ENCODE results near the gene MRPL48.
"Not testable (repeated sequence)": the region's sequence is repeated elsewhere in the genome, so short reads cannot be mapped to it uniquely, and the experiment has no call there.

MRPL48 gene

DNA sequence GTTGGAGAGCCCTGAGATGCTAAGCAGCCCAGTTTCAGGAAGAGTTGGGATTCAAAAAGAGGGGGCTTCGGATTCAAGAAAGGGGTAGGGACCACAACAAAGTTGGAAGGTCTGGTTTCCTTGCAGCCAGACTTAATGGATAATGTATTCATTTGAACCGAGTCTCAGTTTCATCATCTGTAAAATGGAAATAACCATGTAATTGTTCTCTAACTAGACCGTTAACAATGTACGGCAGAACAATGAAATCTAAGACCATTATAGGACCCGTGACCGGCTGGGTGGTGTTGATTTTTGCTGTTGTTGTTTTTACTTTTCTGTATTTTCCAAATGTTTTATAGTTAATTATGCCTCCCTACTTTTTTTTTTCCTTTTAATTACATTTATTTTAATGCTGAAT, 6.4 kb upstream of the MRPL48 start:
- no peak for DNase-seq

DNA sequence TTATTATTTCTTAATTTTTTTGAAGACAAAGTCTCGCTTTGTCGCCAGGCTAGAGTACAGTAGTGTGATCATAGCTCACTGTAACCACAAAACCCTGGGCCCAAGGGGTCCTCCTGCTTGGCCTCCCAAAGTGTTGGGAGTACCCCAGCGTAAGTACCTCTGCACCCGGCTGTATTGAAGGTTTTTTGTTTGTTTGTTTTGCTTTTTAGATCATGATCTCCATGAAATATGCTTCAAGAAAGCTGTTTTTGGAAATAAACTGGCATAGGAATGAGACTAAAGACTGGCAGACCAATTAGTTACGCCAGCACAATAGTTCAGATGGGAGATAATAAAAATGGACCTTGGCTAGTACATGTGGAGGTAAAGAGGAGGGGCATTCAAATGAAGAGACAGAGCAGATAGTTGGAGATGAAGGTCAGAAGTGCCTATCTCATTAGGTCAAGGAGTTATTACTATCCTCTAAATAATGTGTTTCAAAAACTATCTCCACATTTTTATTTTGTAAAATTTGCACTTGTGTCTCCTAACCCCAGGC, 4.1 kb upstream of the MRPL48 start:
- no peak for DNase-seq

DNA sequence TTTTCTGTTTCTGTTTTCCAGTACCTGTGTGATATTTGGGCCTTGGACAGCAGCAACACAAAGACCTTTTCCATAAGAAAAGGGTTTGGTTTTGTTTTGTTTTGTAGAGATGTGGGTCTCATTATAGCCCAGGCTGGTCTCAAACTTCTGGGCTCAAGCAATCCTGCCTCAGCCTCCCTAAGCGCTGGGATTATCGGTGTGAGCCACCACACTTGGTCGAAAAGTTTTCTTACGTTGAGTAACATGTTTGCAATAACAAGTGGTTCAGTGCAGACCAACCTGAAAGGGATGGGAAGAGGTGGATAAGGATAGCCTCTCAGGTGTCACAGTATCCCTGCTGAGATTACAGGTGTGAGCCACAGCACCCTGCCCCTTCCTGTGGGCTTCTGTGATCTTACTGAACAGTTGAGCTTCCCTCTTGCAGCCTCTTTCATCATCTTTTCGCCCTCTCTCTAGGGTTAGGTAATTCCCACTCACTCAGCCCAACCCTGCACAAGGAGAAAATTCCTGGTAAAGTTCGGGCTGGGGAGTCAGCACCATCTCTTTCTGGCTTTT, 3.5 kb upstream of the MRPL48 start:
- no peak for DNase-seq

DNA sequence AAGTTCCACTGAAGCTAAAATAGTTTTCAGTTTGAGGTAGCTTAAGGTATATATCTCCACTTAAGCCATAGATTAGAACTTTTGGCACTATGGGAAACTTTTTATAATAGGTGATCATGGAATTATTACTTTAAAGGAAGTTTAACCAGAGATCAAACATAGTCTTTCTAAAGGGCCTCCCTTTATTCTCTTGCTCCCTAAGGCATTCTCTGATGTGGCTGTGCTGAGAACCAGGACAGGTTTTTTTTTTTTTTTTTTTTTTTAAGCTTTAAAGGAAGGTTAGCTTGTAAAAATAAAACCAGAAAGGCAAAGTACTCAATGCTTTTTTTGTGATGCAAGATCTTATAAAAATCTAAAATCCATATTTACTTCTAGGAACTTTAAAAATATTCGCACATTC, 2.9 kb upstream of the MRPL48 start:
- DNase-seq: no peak

DNA sequence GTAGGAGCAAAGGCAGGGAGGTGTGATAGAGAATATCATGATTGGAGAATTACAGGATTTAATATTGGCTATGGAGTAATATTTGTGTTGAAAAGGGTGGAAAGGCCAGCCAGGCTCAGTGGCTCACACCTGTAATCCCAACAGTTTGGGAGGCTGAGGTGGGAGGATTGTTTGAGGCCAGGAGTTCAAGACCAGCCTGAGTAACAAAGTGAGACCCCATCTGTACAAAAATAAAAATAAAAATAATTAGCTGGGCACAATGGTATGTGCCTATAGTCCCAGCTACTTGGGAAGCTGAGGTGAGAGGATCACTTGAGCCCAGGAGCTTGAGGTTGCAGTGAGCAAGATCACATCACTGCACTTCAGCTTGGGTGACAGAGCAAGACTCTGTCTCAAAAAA, 2.2 kb upstream of the MRPL48 start:
- not testable (repeated sequence) for DNase-seq

DNA sequence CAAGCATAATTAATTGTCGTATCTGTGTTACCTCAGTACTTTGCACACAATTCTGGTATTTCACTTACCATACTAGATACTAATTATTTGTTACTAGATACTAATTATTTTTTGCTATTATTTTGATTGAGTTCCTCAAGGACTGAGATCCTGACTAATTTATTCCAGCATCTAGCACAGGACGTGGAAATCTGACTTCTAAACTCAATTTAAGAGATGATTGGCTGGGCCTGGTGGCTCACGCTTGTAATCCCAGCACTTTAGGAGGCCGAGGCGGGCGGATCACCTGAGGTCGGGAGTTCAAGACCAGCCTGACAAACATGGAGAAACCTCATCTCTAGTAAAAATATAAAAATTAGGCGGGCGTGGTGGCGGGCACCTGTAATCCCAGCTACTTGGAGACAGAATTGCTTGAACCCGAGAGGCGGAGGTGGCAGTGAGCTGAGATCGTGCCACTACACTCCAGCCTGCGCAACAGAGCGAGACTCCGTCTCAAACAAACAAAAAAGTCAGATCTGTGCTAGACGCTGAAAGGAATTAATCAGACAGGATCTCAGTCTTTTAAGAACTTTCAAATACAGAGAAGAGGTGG, 527 bp upstream of the MRPL48 start:
- DNase-seq: no peak

DNA sequence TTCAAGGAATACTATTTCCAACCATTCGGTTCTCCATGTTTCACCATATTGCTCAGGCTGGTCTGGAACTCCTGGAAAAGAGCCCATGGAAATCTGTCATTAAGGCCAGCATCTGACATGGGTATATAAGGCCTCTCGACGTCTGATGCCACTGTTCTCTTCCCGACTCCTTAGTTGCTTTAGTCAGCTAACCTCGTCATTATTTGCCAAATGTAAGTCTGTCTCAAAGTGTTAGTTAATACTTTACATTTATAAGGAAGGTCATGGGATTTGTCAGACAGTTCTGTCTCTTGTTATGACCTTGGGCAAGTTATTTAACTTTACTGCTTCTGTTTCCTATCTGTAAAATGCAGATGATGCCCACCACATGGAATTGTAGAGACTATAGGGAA, 1.6 kb downstream of the MRPL48 start:
- DNase-seq: no peak

DNA sequence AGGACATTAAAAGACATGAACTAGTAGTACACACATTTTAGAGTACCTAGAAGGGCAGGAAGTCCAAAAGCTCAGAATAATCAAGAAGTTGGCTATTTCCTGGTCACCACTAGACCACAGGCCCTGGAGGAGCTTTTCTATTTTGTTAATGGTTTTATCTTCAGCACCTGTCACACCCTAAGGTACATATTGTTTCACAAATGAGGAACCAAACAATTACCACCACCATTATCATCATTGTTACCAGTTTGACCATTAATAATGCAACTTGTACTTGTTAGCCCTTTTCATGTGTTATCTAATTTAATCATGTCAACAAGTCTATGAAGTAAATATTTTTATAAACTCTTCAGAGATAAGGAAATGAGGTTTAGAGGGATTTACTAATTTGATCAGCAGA, 4.9 kb downstream of the MRPL48 start:
- DNase-seq: no peak

DNA sequence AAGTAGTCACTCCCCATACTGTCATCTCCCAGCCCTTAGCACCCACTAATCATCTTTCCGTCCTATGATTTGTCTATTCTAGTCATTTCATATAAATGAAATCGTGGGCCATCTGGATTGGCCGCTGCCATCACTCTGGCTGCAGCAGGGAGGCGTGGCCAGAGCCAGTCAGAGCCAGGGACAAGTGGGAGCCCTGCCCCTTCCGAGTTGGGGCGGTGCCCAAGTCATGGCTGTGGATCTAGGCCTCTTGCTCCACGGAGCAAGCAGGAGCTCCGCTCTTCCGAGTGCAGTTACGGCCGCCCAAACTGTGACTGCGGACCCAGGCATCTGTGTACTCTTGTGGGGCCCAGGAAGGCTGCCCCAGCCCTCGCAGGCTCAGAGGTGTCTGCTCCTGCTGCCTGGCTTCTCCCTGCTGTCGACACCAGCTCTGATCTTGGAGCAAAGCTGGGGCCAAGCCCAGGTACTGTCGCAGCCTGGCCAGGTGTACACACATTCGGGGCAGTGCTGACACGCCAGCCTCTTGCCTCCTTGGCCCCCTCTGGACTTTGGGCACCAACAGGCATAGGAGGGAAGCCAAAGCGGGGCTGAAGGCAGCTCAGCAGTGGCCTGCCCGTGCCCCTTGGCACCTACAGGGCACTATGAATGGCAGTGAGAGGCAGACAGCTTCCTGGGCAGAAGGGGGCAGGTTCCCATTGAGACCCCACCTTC, 8.4 kb downstream of the MRPL48 start:
- no peak for DNase-seq

DNA sequence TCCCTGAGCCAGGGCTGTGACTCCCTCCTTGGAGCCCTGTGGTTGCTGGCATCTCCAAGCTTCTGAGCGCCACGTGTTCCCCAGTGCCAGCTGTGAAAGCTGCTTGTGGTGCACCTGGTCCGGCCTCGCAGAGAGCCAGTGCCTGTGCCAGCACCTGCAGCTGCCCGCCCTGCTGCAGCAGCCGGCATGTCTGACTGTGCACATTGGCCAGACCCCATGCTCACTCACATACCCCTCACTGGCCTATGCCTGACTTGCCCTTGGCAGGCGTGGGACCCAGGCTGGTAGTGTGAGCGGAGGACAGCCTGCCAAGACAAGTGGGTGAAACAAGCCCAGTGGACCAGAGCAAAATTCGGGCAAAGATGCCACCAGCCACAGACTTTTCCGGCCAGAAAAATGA, 9.8 kb downstream of the MRPL48 start:
- DNase-seq: peak; percentile 28

DNA sequence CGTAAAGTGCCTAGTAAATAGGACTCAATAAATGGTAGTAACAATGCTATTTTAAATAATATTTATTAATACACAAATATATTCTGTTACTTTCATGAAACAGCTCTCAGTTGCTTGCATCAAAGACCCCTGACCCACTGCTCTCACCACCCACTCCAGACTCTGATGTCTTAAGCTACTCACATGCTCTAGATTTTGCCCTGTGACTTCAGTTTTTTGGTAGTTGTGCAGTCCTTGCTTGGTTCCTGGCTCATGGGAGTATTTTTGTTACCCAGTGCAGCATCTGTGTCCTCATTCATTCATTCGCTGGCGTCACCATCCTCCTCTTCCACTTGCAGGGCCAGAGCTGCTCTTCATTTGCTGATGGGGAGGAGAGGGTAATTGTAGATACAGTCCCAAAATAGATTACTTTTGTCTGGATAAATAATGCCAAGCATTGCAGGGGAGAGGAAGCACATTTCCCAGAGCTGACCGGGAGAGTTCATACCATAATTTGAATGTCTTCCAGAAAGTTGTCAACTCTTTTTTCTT, 12.7 kb downstream of the MRPL48 start:
- no peak for DNase-seq

DNA sequence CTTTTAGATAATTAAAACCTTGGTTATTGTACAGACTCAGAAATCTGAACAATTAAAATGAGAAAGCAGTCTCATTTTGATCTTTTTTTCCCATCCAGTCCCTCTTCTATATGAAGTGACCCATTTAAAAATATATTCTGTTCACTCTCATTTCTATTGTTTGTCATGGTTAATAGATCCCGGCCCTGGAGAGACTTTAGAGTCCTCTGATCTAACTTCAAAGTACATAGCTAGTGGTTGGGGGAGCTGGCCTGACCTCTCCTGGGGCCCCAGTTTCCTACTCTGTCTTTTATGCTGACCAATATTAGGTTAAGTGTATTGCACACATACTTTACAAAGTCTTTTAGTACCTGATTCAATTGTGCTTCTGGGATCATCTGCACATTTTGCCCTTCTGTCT, 13.5 kb downstream of the MRPL48 start:
- no peak for DNase-seq

DNA sequence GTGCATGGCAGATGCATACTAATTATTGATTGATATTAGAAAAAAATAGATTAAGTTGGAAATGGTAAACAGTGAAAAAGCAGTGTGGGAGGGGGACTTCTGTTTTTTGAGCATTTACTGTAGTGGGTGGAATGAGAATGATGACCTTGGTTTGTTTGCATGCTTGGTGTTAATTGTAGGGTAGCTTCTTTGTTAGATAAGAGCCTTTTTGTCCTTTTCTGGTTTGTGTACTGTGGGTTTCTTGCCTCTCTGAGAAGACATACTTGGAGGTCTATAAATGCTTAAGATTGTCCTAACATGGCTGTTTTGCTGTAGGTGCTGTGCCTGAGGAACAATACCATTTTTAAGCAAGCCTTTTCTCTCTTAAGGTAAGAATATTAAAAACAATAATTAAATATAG, 17.0 kb downstream of the MRPL48 start:
- no peak for DNase-seq

DNA sequence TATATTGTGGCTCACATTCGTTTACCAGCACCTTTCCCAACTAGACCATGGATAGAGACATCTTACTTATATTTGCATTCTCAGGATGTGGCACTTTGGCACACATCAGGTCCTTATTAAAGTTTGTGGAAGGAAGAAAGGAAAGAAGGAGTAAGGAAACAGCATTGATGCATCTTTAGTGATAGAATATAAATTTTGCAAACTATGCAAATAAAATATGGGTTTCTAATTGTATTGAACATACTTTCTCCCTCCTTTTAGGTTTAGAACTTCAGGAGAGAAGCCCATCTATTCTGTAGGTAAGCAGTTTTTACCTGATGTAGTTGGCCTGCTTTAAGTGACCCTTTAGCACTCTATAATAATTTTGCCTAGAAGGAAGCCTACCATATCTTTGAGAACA, 20.4 kb downstream of the MRPL48 start:
- no peak for DNase-seq

DNA sequence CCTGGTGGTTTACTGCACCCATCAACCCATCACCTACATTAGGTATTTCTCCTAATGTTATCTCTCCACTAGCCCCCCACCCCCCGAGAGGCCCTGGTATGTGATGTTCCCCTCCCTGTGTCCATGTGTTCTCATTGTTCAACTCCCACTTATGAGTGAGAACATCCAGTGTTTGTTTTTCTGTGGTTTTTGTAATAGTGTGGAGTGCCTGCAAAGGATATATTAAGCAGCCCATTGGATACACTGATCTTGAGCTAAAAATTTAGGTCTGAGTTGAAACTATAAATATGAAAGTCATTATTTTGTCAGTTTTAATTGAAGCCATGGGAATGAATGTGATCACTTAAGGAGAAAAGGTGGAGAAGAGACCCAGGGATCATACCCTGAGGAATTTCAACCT, 23.0 kb downstream of the MRPL48 start:
- DNase-seq: no peak

DNA sequence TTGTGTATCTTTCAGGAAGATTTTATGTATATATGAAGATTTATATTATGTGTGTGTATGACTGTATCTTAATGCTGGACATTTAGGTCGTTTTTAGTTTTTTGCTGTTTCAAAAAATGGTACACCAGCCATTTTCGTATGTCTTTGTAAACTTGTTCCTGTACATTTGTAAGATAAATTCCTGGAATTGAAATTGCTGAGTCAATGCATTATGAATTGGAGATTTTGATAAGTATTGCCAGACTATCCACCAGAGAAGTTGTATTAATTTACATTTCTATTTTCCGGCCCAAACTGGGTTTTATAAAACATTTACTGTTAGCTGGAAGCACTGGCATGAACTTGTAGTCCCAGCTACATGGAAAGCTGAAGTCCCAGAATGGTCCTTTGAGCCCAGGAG, 24.6 kb downstream of the MRPL48 start:
- DNase-seq: no peak

DNA sequence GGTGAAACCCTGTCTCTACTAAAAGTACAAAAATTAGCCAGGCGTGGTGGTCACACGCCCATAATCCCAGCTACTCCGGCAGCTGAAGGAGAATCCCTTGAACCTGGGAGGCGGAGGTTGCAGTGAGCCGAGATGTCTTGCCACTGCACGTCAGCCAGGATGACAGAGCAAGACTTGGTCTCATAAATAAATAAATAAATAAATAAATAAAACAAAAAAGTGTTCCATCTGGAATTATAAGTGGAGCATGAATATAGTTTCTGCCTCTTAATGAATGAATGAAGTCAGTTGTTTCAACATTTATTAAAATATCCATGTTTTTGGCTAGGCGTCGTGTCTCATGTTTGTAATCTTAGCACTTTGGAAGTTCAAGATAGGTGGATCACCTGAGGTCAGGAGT, 27.1 kb downstream of the MRPL48 start:
- DNase-seq: no peak

DNA sequence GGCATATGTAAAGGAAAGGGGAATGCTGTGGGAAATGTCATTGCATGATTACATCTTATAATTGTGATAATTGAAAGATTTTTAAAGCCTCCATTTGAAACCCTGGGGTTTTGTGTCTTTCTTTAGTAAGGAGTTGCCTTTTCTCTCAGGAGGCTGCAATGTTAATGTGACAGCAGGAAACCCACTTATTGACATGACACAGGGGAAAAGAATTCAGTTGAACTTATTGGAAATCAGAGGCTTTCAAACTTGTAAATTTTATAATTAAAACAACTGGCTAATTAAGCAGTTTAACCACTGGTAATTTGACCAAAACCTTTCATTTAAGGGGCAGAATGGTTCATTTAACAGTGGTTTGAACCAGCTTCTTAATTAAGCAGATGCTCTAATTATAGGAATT, 31.2 kb downstream of the MRPL48 start:
- DNase-seq: no peak

DNA sequence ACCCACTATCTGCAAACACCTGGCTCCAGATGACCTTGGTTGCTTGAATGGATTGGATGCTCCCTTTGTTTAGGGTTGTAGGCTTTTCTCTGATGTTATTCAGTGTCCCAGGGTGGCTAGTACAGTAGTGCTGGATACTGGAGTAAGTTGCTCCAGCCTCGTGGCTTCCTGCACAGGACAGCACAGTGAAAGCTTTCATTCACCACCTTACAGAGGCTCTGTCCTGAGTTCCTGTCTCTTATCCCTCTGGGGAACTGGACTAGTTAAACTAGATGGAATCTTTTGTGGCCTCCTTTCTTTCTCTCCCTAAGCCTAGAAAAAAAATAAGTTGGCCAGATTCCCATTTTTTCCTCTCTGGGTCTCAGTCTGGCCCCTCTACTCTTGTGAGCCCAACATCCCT, 42.6 kb downstream of the MRPL48 start:
- DNase-seq: no peak

DNA sequence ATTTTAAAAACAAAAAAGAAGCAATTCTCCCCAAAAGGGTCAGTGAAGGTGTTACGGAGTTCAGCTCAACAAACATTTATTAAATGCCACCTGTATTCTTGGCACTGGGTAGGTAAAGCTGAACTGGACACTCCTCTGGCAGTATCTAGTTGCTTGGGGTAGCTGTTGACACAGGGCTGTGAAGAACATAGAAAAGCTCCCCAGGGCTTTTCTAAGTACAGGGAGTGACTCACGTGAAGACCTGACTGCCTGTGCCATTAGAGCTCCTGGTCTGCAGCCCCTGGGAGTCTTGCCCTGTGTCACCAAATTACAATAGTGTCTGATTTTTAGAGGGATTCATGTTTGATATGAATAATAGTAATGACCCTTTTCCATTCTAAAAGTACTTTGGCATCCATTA, 45.4 kb downstream of the MRPL48 start:
- DNase-seq: peak; percentile 5

DNA sequence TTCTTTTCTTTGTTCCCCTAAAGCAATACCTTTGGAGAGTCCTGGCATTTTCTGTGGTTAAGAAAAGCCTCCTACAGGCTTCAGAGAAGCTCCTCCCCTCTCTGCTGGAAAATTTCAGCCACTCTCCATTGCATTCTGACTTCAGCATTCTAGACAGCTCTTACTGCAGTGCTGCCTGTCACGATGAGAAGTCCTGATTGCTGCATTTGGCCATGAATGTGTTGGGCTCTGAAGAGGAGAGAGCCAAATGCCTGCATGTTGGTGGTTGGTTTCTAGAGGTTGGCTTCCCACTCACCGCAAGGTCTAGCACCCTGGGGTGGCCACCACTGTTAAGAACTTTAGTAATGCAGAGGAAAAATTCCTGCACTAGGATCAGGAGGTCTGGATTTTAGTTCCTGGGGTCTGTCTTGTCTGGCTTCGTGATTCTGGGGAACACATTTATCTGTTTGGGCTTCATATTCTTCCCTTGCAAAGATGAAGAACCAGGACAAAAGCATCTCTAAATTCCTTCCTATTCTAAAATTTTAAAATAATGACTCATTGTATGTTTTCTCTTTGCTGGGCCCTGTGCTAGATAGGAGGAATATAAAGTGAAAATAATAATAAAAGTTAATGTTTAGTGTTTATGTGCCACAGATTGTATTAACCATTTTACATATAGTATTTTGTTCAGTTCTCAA, 50.9 kb downstream of the MRPL48 start:
- DNase-seq: no peak

DNA sequence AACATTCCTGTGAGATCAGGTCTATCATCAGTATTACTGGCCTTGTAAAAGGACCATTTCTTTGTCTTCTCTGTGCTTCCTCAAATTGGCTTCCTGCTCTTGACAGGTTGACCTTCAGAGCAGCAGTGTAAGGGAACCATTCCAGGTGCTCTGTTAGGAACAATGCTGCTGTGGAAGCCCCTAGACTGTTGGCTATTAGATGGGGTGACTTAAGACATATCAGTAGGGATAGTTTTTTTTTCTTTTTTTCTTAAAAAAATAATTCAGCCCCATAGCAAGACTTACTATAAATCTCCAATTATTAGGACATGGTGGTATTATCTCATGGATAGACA, 51.4 kb downstream of the MRPL48 start:
- DNase-seq: no peak

DNA sequence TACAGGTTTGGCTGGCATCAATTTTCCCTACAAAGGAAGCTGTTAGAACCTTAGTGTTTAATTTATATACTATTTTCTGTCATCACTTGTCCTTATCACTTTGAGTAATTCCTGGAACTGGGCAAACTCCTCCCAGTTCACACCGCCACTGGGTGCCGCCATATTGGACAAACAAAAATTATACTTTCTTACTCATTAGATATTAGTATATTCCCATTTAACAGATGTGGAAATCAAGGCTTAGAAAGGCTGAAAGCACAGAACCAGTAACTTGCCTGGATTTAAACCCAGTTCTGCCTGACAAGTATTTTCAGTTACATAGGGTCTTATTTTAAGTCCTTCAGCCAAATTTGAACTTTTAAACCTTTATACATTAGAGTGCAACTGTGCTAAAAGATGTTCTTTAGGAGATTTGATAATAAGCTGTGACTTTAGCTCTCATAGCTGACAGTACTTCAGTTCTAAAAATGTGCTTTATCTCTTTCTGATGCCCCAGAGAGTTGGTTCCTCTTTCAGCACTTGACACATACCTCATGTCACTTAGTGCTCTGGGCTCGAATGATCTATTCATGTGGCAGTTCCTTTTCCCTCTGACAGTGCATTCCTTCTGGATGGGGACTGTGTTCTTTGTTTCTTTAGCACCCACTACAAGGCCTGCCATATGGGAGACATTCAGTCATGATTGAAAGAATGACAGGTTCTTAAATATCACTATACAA, 63.5 kb downstream of the MRPL48 start:
- DNase-seq: no peak
